ENCODE results near the gene ELOVL1. TPM values are rescaled to one million over a fixed set of nuclear protein-coding genes. Genes with fewer than 3 reads are reported as not detected.

The ELOVL1 gene
- total and polyA plus RNA-seq, 2 of the 13 experiments (the other 11 are each of a cell fraction or from before 2014, with no cell fraction given): 55.2 to 77.4 TPM

- TF ChIP-seq SALL1 (CRISPR knock-in tag; IDR thresholded peaks at IDR 0.05) (peak; percentile 51), MZF1 (CRISPR knock-in tag; IDR thresholded peaks at IDR 0.05; ENCODE audit: borderline replicate concordance) (no peak), RNF2 (conservative IDR thresholded peaks at IDR 0.05; ENCODE audit: low read depth) (no peak), YEATS2 (CRISPR knock-in tag; IDR thresholded peaks at IDR 0.05; ENCODE audit: borderline replicate concordance) (peak; percentile 90; the same call in 1 of the 2 replicates), ZC3H13 (CRISPR knock-in tag; IDR thresholded peaks at IDR 0.05) (peak; percentile 93; the same call in 1 of the 2 replicates), YEATS4 (CRISPR knock-in tag; IDR thresholded peaks at IDR 0.05; ENCODE audit: borderline replicate concordance) (peak; percentile 65), PPARG (CRISPR knock-in tag; conservative IDR thresholded peaks at IDR 0.05) (no peak), FOXP4 (CRISPR knock-in tag; IDR thresholded peaks at IDR 0.05) (peak; percentile 18), TFE3 (CRISPR knock-in tag; IDR thresholded peaks at IDR 0.05) (peak; percentile 54; the same call in 1 of the 2 replicates), KMT2B (CRISPR knock-in tag; IDR thresholded peaks at IDR 0.05) (0 out of 2 replicates have a peak, but pooled peaks have one; percentile 33), ZFP90 (CRISPR knock-in tag; IDR thresholded peaks at IDR 0.05; ENCODE audit: borderline replicate concordance) (peak; percentile 81), ZNF503 (CRISPR knock-in tag; IDR thresholded peaks at IDR 0.05) (0 out of 2 replicates have a peak, but pooled peaks have one; percentile 25), ZBTB25 (CRISPR knock-in tag; IDR thresholded peaks at IDR 0.05) (no peak), AGO2 (optimal IDR thresholded peaks at IDR 0.05; ENCODE audit: low read depth, low read length) (peak; percentile 65), PAWR (CRISPR knock-in tag; IDR thresholded peaks at IDR 0.05; ENCODE audit: borderline replicate concordance) (no peak), NCOA2 (CRISPR knock-in tag; IDR thresholded peaks at IDR 0.05) (0 out of 2 replicates have a peak, but pooled peaks have one; percentile 16)
- TF ChIP-seq, protein P1, sequence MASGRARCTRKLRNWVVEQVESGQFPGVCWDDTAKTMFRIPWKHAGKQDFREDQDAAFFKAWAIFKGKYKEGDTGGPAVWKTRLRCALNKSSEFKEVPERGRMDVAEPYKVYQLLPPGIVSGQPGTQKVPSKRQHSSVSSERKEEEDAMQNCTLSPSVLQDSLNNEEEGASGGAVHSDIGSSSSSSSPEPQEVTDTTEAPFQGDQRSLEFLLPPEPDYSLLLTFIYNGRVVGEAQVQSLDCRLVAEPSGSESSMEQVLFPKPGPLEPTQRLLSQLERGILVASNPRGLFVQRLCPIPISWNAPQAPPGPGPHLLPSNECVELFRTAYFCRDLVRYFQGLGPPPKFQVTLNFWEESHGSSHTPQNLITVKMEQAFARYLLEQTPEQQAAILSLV (CRISPR knock-in tag; IDR thresholded peaks at IDR 0.05; ENCODE audit: borderline replicate concordance): no peak
- TF ChIP-seq, protein P2, sequence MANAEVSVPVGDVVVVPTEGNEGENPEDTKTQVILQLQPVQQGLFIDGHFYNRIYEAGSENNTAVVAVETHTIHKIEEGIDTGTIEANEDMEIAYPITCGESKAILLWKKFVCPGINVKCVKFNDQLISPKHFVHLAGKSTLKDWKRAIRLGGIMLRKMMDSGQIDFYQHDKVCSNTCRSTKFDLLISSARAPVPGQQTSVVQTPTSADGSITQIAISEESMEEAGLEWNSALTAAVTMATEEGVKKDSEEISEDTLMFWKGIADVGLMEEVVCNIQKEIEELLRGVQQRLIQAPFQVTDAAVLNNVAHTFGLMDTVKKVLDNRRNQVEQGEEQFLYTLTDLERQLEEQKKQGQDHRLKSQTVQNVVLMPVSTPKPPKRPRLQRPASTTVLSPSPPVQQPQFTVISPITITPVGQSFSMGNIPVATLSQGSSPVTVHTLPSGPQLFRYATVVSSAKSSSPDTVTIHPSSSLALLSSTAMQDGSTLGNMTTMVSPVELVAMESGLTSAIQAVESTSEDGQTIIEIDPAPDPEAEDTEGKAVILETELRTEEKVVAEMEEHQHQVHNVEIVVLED (CRISPR knock-in tag; IDR thresholded peaks at IDR 0.05; ENCODE audit: borderline replicate concordance): peak; percentile 49
Observed at GRCh38 chr1:43358746-43359693, 8.8 kb downstream of the ELOVL1 start, which contains the start of gene CDC20 (continued).
